Posterior vena cava (tissue), 2 donors: ENCODE measurements around the gene RAB3GAP2. TPM values are rescaled to one million over a fixed set of nuclear protein-coding genes. Genes with fewer than 3 reads are reported as not detected.
"Not testable (repeated sequence)": the region's sequence is repeated elsewhere in the genome, so short reads cannot be mapped to it uniquely, and the experiment has no call there.

Experiments used
- DNase-seq: peaks from one replicate; pipeline ENCODE4 v3.0.0-alpha.2; 2020; ENCODE audit warnings: low spot score
- intact Hi-C, 2 donors: fragments of 100-400 bp; cut with DNase I; formaldehyde crosslinking; loops; one replicate each; pipeline versions ENCODE4 v1.14.1 to v1.14.2; 2022 to 2023
- total RNA-seq, 2 donors: library from RNA; stranded (reverse); fragmentation: NEBNext Ultra II Directional; extraction: Animal tissue kit (Norgen Biotek cat#: 25700); gene quantifications; one replicate each; pipeline ENCODE4 v1.2.1, GENCODE V29; 2021
- donor health status: DM: yes; HTN: yes; CAD: no.
- donor health status: DM: yes; HTN: yes; CAD: no.

Gene RAB3GAP2
- total RNA-seq, 2 donors from 2014 or later = 31.1 to 37.9 TPM

DNA sequence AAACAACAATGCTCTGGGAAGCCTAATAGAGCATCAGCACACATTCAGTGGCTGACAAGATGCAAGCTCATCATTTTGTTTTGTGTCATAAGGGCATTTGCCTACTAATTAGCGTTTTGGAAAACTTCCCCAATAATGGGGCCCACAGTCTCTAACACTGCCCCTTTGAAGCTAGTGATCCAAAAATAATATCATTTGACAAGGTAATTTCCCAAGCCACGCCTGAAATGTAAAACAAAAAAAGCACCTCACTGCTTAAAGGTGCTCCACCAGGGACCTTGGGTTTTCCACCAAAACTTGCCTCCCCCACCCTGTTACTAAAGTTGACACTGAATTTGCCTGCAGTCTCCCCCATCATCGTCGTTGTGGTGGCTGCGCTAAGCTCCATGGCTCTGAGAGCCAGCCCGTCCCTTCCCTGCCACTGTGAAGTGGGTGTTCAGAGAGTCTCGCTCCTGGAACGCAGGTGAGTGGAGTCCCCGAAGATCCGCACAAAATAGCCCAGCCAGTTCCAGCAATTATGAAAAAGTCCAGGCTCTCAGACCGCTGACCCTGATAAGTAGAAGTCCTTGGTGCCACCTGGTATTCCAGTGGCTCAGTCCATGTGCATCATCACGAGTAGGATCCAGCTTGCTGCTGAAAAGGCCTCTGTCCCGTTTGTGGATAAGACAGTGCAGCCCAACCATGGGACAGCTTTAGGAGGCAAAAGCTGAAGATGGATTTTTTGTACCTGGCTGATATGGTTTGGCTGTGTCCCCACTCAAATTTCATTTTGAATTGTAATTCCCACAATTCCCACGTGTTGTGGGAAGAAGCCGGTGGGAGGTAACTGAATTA lies 52.2 kb downstream of the RAB3GAP2 start:
- DNase-seq = no peak
- intact Hi-C loops = no loop called here

DNA sequence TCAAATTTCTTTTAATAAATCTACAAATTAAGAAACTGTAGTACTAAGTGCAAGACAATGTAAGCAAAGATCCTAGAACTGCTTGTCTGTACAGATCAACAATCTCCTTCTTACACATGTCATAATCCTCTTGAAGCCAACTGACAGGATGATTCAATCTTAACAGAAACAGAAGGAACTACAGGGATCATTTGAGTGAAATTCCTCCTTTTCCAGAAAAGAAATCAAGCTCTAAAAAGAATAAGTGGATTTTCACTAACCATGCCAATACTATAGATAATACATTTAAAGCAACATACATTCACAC lies 53.2 kb downstream of the RAB3GAP2 start:
- intact Hi-C loops = no loop called here
- no peak for DNase-seq

DNA sequence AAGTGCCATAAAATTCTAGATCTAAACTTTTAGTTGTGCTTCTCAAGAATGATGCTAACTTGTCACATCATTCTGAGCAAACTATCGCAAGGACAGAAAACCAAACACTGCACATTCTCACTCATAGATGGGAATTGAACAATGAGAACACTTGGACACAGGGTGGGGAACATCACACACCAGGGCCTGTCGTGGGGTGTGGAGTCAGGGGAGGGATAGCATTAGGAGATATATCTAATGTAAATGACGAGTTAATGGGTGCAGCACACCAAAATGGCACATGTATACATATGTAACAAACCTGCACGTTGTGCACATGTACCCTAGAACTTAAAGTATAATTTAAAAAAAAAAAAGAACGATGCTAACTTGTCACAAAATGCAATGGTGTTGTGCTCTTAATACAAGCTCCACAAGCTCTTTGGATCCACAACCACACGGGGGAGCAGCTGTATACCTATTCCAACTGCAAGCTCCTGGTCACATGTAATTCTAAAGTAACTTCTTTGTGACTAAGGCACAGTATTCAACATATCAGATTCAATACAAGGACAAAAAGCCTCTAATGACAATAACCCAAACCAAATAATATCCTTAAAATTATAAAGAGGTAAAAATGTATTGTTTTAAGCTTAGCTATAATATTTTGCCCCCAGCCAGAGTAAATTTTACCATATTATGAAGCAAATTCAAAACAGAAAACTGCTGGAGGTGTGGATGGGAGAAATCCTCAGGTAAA lies 53.7 kb downstream of the RAB3GAP2 start:
- intact Hi-C loops, DNase-seq: not testable (repeated sequence)

DNA sequence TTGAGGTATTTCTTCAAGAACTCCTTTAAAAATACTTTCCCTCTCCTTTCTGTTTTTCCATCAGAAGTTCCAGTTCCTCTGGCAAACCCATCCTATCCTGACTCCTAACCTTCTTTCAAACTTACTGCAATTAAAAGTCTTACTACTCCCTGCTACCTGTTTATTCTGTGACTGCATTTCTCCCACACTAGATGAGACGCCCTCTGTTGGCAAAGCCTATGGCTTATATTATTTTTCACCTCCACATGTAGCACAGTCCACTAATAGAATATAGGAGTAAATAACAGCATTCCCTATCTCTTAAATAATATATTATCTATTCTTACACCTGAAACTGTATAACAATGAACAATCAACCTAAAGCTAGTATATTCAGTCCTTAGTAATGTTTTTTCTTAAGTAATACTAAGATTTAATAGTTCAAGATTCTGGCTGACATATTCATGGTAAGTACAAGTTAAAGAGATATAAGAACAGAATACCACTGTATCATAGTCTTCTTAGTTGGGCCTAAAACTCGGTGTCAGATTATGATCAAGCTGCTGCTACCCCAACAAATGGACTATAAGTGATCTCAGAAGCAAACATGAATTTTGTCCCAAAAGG lies 54.8 kb downstream of the RAB3GAP2 start:
- intact Hi-C loops = no loop called here
- no peak for DNase-seq

DNA sequence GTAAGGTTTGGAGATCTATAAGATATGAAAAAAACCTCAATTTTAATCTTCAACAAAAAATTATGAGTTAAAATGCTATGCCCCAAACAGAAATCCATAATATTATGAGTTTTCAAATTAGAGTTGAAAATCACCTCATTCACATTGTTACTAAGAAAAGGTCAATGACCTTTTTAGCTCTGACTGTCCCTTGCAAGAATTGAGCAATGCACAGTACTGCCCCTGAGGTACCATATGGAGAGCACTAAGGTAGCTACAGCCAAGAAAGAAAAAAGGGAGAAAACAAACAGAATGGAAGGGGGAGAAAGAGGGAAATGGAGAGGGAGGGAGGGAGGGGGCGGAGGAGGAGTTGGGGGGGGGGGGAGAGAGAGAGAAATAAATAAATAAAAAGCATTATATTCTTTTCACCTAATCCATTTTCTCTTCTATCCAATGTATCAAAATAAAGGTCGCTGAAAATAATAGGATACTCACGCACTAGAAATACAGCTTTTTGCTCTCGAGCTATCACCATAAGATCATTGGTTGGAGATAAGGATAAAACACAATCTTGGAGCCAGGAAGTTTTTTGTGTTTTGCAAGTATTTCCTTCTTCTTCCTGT lies 58.8 kb downstream of the RAB3GAP2 start:
- DNase-seq = no peak
- intact Hi-C loops = no loop called here

DNA sequence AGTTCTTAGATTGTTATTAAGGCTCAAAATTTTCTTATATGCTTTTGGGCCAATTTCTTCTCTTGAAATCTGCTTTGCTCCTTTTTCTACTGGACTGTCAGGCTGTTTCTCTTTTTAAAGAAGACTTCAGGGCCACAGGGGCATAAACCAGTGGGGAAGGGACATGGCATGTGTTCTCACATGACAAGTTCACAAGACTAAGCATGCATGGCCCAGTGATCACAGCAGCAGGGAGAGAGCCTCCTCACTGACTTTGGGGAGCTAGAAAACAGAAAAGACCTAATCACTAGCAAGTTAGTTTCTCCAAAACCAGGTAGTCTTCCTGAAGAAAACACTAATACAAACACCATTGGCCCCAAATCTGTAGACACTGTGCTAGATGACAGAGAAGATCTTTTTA lies 64.8 kb downstream of the RAB3GAP2 start:
- DNase-seq = no peak
- intact Hi-C loops = no loop called here

DNA sequence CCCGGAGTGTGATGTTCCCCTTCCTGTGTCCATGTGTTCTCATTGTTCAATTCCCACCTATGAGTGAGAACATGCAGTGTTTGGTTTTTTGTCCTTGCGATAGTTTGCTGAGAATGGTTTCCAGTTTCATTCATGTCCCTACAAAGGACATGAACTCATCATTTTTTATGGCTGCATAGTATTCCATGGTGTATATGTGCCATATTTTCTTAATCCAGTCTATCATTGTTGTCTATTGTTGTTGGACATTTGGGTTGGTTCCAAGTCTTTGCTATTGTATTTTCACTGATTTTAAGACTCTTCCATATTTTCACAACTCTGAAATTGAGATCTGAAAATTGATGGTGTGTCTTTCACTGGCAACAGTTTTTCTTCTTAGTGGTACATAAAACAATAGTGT lies 67.5 kb downstream of the RAB3GAP2 start:
- DNase-seq, intact Hi-C loops: not testable (repeated sequence)

DNA sequence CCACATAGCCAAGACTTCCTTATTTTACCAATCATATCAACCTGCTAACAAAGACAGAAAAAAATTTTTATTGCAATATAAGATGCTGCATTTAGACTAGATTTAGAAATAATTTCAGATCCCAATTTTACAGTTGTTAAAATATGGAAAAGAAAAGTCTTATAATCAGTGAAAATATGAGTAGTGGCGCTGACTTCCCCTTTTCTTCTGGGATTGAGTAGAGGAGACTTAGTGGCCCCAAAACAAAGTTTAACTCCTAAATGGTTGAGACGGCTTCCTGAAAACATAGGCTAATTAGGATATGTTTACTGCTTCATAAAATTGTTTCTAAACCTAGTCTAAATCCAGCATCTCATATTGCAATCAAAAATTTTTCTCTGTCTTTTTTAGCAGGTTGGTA lies 68.4 kb downstream of the RAB3GAP2 start:
- intact Hi-C loops = no loop called here
- no peak for DNase-seq

DNA sequence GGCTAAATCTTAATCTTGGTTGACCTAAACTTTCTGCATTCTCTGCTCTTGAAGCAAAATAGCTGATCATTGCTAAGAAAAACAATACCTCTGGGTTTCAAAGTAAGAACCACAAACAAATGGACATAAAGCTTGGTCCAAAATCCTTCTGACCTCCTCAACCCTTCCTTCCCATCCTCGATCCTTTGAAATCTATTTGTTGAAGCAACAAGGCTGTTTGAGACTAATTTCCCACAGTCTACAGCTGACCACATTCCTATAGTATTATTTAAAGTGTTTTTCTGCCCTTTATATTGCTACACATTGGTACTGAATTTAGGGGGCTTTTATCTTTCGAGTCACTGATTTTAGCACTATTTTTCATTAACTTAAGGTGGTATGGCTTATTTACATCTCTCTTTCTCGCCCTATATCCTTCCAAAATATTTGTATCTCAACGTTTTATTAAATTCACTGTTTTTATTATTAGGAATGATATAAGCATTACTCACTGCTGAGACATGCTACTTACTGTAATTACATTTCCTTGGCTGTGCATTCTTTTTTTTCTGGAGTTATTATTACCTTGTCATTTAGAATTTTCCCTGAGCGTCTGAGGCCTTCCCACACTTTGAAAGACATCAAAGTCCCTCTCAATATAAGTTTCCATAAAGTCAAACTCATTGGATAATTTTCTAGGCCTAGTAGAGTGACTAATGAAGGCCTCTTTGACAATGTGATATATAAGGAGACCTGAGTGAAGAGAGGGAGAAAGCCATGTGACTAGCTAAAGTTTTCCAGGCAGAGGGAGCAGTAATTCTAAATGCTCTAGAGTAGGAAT lies 73.9 kb downstream of the RAB3GAP2 start:
- no peak for DNase-seq
- intact Hi-C loops = no loop called here

DNA sequence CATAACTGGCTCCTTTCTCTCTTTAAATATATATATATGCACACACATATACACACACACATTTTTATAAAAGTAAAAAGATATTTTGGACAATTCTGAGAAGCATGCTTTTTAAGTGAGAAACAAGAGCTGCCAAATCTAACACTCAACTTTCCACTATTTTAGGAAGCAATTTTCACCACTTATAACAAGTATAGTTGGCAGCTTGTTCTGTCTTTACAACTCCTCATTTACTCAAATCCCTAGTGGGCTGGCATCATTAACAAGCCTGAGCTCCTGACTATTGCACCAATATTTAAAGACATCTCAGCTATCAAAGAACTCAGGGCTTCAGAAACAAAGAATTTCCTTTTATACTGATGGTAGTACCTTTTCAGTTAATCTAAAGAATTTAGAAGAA lies 76.6 kb downstream of the RAB3GAP2 start:
- intact Hi-C loops = no loop called here
- DNase-seq = no peak

DNA sequence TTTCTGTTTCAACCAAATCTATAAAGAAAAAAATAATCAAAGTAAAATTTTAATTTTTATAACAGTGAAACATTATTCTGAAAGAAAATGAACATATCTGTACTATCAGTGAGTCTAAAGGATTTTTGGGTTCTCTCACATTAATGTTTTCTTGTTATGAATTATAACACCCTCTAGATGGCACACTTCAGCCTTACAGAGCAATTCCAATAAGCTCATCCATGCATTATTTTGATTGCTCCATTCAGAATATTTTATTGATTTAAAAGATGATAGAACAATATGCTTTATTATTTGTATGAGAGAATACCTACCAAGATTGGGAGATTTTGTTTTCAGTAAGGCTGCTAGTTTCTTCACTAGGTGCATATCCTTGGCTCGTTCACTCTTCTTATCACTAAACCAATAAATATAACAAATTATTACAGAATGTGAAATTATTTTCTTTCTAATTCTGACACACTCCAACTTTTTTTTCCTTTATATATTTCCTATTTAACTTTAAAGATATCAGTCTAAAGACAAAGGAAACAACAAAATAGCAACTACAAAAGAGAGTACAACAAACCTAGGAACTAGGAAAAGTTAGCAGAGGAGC lies 82.4 kb downstream of the RAB3GAP2 start:
- intact Hi-C loops = no loop called here
- no peak for DNase-seq

DNA sequence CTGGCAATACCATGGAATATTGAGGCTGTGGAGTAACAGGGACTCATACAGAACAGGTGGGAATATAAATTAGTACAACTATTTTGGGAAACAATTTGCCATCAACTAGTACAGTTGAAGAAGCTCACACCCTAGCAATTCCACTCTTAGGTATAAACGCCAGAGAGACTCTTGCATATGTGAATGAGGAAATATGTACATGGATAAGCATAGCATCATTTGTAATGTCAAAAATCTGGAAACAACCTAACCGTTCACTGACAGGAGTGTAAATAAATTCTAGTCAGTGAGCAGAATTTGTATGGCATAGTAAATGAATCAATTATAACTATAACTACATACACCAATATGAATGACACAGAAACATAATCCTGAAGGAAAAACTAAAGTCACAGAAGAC lies 83.7 kb downstream of the RAB3GAP2 start:
- no peak for DNase-seq

DNA sequence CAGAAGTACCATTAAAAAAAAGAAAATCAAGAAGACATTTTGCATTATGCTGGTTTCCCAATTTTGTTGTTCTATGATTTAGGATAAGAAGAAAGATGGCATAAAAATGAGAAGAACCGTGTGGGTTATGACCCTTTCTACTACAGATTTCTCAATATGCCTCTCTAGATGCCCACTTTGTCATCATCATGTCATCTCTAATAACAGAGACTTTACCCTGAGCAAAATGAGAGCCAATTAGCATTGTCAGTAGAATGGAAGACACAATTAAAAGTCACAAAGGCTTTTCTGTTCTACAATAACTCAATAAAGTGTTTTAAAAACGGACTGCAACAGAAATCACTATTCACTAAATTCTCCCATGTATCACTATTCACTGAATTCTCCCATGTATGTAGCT lies 85.5 kb downstream of the RAB3GAP2 start:
- intact Hi-C loops = no loop called here
- no peak for DNase-seq

More for the DNA sequence above, 83.7 kb downstream of the RAB3GAP2 start:
- intact Hi-C loops = no loop called here

DNA sequence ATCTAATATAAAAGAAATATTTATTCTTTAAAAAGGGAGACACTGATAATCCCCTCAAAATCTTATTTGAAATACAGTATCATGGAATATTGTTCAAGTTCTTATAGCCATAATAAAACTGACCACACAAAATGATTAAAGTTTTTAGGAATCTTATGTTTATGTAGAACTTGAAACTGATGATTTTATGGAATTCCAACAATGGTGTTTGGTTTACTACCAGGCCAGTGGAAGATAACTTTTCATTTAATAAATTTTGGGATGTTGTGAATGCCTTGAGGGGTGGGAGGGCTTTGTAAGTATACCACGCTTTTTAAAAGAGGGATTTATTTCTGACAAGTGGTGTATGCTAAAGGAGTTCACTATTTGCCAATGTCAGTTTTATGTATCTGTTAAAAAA lies 87.7 kb downstream of the RAB3GAP2 start:
- intact Hi-C loops = loop anchor here in 1 of 2 donors (5.0 kb wide), 1 partner anchor 1548 kb away; no protein-coding TSS in a partner anchor
- DNase-seq = no peak

DNA sequence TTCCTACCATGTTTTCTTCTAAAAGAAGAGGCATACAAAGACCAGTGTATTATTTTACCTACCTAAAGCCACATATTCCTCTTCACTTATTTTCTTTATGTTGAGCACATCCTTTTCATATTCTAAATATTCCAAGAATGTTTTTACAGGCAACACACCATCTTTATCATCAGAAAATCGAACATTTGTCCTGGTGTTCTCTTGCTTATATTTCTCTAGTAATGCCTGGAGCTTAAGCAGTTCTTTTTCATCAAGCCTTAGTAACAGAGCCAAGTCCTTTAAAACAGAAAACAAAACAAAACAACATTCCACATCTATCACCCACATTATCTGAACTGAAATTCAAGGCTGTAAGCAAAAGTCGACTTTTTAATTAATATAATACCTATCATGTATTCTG lies 89.6 kb downstream of the RAB3GAP2 start:
- intact Hi-C loops = loop anchor here in 1 of 2 donors (5.0 kb wide), 1 partner anchor 1550 kb away; no protein-coding TSS in a partner anchor
- DNase-seq = no peak

DNA sequence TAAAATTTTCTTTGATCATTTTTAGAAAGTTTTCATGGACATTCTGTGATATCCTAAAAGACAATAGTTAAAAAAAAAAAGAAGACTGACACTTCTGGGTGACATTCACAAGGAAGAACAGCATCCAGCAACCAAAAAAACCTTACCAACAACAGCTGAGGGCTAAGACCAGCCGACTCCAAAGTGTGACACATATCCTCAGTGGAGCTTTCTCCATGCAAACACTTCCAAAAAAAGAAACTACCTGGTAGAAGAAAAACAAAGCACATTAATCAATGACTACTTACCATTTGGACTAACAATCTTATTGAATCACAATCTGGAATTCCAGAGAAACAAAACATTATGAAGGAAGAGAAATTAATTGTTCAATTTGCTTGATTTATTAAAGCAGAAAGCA lies 90.1 kb downstream of the RAB3GAP2 start:
- intact Hi-C loops = loop anchor here in 1 of 2 donors (5.0 kb wide), 1 partner anchor 1550 kb away; no protein-coding TSS in a partner anchor
- DNase-seq = no peak

DNA sequence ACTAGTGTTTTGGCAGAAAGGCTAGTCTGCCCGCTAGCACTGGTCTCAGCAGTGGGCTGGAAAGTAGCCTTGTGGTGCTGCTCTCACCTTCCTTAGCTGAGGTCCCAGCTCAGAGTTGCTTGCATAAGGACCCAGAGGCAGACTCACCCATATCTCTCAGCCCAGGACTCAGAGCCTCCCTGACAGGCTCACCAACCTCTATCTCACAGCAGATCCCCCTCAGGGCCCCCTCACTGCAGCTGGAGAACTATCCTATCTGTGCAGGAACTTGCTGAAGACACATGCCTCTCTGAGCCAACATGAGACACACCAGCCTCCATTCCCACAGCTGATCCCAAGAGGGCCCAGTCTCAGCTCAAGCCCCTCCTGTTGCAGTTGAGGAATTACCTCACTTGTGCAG lies 95.7 kb downstream of the RAB3GAP2 start:
- intact Hi-C loops = no loop called here
- DNase-seq = no peak

DNA sequence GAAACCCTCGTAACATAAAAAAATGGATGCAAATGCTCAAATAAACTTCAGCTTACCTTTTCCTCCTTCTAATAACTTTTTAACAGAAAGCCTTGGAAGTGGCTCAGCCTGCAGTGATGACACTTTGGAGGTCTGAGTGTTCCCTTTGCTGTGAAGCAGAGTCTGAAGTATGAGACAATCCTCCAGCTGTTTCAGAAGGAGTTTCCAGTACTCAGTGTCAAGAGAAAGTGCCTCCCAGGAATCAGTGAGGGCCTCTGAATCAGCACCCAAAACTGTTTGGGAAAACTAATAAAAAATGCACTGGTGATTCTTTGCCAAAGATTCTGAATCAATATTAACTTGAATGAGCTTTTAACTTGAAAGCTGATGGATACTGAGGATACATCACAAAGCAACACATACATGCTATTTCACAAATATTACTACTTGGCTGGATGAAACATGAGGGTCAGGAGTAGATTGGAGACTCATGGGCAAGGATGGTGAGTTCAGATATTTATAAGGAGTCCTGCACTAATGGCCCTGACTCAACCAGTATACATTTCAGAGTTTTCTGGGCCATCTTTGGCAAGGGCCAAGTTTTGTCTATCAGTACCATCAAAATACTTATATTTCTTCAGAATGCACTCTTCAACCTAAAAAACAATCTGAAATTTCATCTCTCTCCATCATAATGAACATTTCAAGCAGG lies 101.3 kb downstream of the RAB3GAP2 start:
- intact Hi-C loops = no loop called here
- DNase-seq = no peak
